B cell (primary cell): ENCODE results near the gene CDS2. TPM values are rescaled to one million over a fixed set of nuclear protein-coding genes. Genes with fewer than 3 reads are reported as not detected.

Source experiments
- ATAC-seq: fragments of 200-7000 bp; cut with Tn5 transposase; one replicate; pipeline ENCODE4 v1.10.0; 2021; ENCODE audit warnings: low read depth, mild to moderate bottlenecking, moderate number of reproducible peaks, moderate library complexity
- CTCF ChIA-PET: fragments of 350-600 bp; sonication (Branson Sonifier 250); formaldehyde crosslinking; loops from one replicate; lab custom pipeline; 2021; ENCODE audit warnings: antibody characterized with exemption, inconsistent platforms; lab: Charles Lee
- POLR2A ChIA-PET: fragments of 350-600 bp; sonication (Branson Sonifier 250); formaldehyde crosslinking; loops from one replicate; lab custom pipeline; 2021; ENCODE audit warnings: antibody characterized with exemption; lab: Charles Lee
- DNase-seq: peaks from one replicate; pipeline ENCODE4 v3.0.0; 2013
- H2AFZ ChIP-seq: 2 replicates; pipeline ENCODE4 v1.6.1; 2012; ENCODE audit warnings: mild to moderate bottlenecking, low read depth, low read length; ENCODE audit not compliant: insufficient read depth, poor library complexity, severe bottlenecking
- H3K27ac ChIP-seq, 2 donors: 1 replicate in 1 of 2; 2 replicates in 1 of 2; pipeline ENCODE4 v1.5.1; 2012 to 2013; ENCODE audit warnings: low read length in 2 of 2, mild to moderate bottlenecking in 2 of 2, moderate library complexity in 1 of 2
- H3K27me3 ChIP-seq, 4 experiments: fragments of 200-600 bp in 1 of 4; sonication (generic) in 1 of 4; replicated peaks in 1 of 4; 1 replicate in 2 of 4; 2 replicates in 2 of 4; pipeline versions ENCODE4 v1.6.1 to v1.7.0; 2013 to 2016; ENCODE audit warnings: low read length in 3 of 4, mild to moderate bottlenecking in 2 of 4, mixed read lengths in 1 of 4, moderate library complexity in 1 of 4; ENCODE audit not compliant: insufficient read depth in 4 of 4, control insufficient read depth in 3 of 4; ENCODE audit errors: control extremely low read depth in 1 of 4
- H3K36me3 ChIP-seq, 2 experiments: replicated peaks in 1 of 2; 1 replicate in 1 of 2; 2 replicates in 1 of 2; pipeline versions ENCODE4 v1.6.1 to v1.7.1; 2013; ENCODE audit warnings: low read length in 1 of 2; ENCODE audit not compliant: insufficient read depth in 2 of 2, control insufficient read depth in 1 of 2; ENCODE audit errors: control extremely low read depth in 1 of 2, extremely low read depth in 1 of 2
- H3K4me1 ChIP-seq, 2 donors: fragments of 200-600 bp in 1 of 2; sonication (generic) in 1 of 2; 1 replicate in 1 of 2; 2 replicates in 1 of 2; pipeline versions ENCODE4 v1.5.1 to v1.6.1; 2013 to 2017; ENCODE audit warnings: low read length in 2 of 2; ENCODE audit not compliant: control insufficient read depth in 2 of 2, insufficient read depth in 2 of 2
- H3K4me2 ChIP-seq: replicated peaks from 2 replicates; pipeline ENCODE3; 2012; ENCODE audit warnings: mild to moderate bottlenecking, low read depth, low read length; ENCODE audit not compliant: poor library complexity, severe bottlenecking
- H3K4me3 ChIP-seq, 5 experiments: fragments of 200-600 bp in 1 of 5; sonication (generic) in 1 of 5; 1 replicate in 3 of 5; 2 replicates in 2 of 5; pipeline versions ENCODE4 v1.5.1 to v1.7.0; 2011 to 2016; ENCODE audit warnings: low read length in 4 of 5, mild to moderate bottlenecking in 4 of 5, low read depth in 2 of 5, control low read depth in 1 of 5, moderate library complexity in 1 of 5; ENCODE audit not compliant: insufficient read depth in 1 of 5; ENCODE audit errors: control extremely low read depth in 1 of 5, extremely low read depth in 1 of 5
- H3K79me2 ChIP-seq: fragments of 200-600 bp; sonication (generic); one replicate; pipeline ENCODE4 v1.6.0; 2016; ENCODE audit warnings: low read length; ENCODE audit not compliant: control insufficient read depth, insufficient read depth
- H3K9ac ChIP-seq: fragments of 200-600 bp; sonication (generic); 2 replicates; pipeline ENCODE4 v1.6.1; 2017; ENCODE audit warnings: mild to moderate bottlenecking, low read length, moderate library complexity
- H3K9me3 ChIP-seq, 3 donors: one replicate each; pipeline versions ENCODE4 v1.6.1 to v1.7.1; 2013; ENCODE audit warnings: low read length in 2 of 3; ENCODE audit not compliant: control insufficient read depth in 2 of 3, insufficient read depth in 1 of 3; ENCODE audit errors: control extremely low read depth in 1 of 3
- H4K20me1 ChIP-seq: 2 replicates; pipeline ENCODE4 v1.6.0; 2012; ENCODE audit warnings: mild to moderate bottlenecking, low read length; ENCODE audit not compliant: insufficient read depth, control insufficient read depth, poor library complexity, severe bottlenecking
- H3K27ac Mint-ChIP-seq: one replicate; pipeline ENCODE4 v1.8.0; 2021; ENCODE audit warnings: mixed read lengths
- H3K27me3 Mint-ChIP-seq: one replicate; pipeline ENCODE4 v1.8.0; 2021; ENCODE audit warnings: mixed read lengths
- H3K4me1 Mint-ChIP-seq: one replicate; pipeline ENCODE4 v1.8.0; 2021; ENCODE audit warnings: mixed read lengths
- H3K4me3 Mint-ChIP-seq: one replicate; pipeline ENCODE4 v1.8.0; 2021; ENCODE audit warnings: mixed read lengths
- H3K9me3 Mint-ChIP-seq: one replicate; pipeline ENCODE4 v1.8.0; 2022; ENCODE audit warnings: mixed read lengths; ENCODE audit not compliant: insufficient read depth
- CTCF ChIP-seq: fragments of 200-600 bp; IDR thresholded peaks from one replicate; pipeline ENCODE4 v1.8.0; 2022; ENCODE audit warnings: antibody characterized with exemption, mild to moderate bottlenecking
- EZH2 ChIP-seq: IDR thresholded peaks from 2 replicates; pipeline ENCODE4 v1.6.1; 2012; ENCODE audit warnings: borderline replicate concordance, low read depth, mild to moderate bottlenecking, moderate library complexity, low read length; ENCODE audit not compliant: insufficient read depth, poor library complexity, severe bottlenecking
- WGBS: methylation state at CpG from one replicate; pipeline ENCODE4 v1.1.5; 2013; ENCODE audit warnings: missing lambda C conversion rate; ENCODE audit not compliant: insufficient coverage; 5-methylcytosine and 5-hydroxymethylcytosine counted together
- intact Hi-C: fragments of 100-400 bp; cut with micrococcal nuclease; formaldehyde crosslinking; loops from one replicate; pipeline ENCODE4 v1.10.0; 2022
- polyA plus RNA-seq: library from polyadenylated mRNA; depleted of rRNA; stranded (reverse); fragments of >200 nt; gene quantifications from 2 replicates; pipeline ENCODE4 v1.2.3, GENCODE V29; 2012
- total RNA-seq, 2 donors: library from RNA; stranded (reverse); fragments of 120-200 nt in 1 of 2; gene quantifications; 1 replicate in 1 of 2; 2 replicates in 1 of 2; pipeline versions ENCODE4 v1.2.3 to v1.2.4, GENCODE V29; 2013 to 2022

The CDS2 gene
- total and polyA plus RNA-seq, 2 donors (not counting 1 experiment from before 2014, with no cell fraction given), result 17.3 to 48.6 TPM

GRCh38 chr20:5143851-5144250 is 17.0 kb downstream of the CDS2 start:
- Histone ChIP-seq H3K9ac (no peak overlapping the region), H3K4me1 (peaks cover 24 to 42% of the 10 kb centered on the region in 2 donors), H3K27ac (no peak overlapping the region), H3K4me2 (no peak overlapping the region), H2AFZ (no peak overlapping the region), H3K9me3 (no peaks in the 10 kb centered on the region), H3K36me3 (no peaks in the 10 kb centered on the region), H4K20me1 (peaks cover 85% of the 10 kb centered on the region), H3K27me3 (no peaks in the 10 kb centered on the region), H3K4me3 (no peak overlapping the region), H3K79me2 (peaks cover 88% of the 10 kb centered on the region)
- TF ChIP-seq EZH2 (no peak), CTCF (no peak)
- no peak overlapping the region for H3K4me3 Mint-ChIP-seq
- intact Hi-C loops, result no loop called here
- no peak overlapping the region for H3K27ac Mint-ChIP-seq
- H3K9me3 Mint-ChIP-seq, result no peaks in the 10 kb centered on the region
- DNase-seq (no peak), ATAC-seq (no peak)
- peaks cover 69% of the 10 kb centered on the region for H3K4me1 Mint-ChIP-seq
- H3K27me3 Mint-ChIP-seq, result no peaks in the 10 kb centered on the region
- POLR2A ChIA-PET, result no interaction called here
- CTCF ChIA-PET, result no interaction called here
- WGBS, result 85% methylated on average over 2 of the region's 5 CpGs

- H3K9ac ChIP-seq, result no peak overlapping the region
- no peak overlapping the region for H3K4me3 ChIP-seq
- ATAC-seq (no peak), DNase-seq (no peak)
- no peaks in the 10 kb centered on the region for H3K27me3 ChIP-seq
- H3K9me3 Mint-ChIP-seq, result no peaks in the 10 kb centered on the region
- no peak overlapping the region for H2AFZ ChIP-seq
- H3K27ac ChIP-seq, result no peak overlapping the region
- no peak overlapping the region for H3K27ac Mint-ChIP-seq
- H3K79me2 ChIP-seq, result peaks cover 88% of the 10 kb centered on the region
- H3K4me1 ChIP-seq, result peaks cover 24 to 39% of the 10 kb centered on the region in 2 donors
- 63% methylated on average over 3 of the region's 5 CpGs for WGBS
- no peak for TF ChIP-seq EZH2
- no peak for TF ChIP-seq CTCF
- ChIA-PET POLR2A (interaction anchor here (0.6 kb wide), 1 partner anchor 1239 kb away, joined by 3 read pairs; no protein-coding TSS in a partner anchor), CTCF (interaction anchor here (2.6 kb wide), 1 partner anchor 47 kb away, joined by 6 read pairs; no protein-coding TSS in a partner anchor)
- H3K9me3 ChIP-seq, result no peaks in the 10 kb centered on the region
- H3K4me2 ChIP-seq, result peak overlapping the region; percentile 46
- no peak overlapping the region for H3K4me3 Mint-ChIP-seq
- peaks cover 85% of the 10 kb centered on the region for H4K20me1 ChIP-seq
- peaks cover 60% of the 10 kb centered on the region for H3K4me1 Mint-ChIP-seq
- intact Hi-C loops, result no loop called here
- H3K36me3 ChIP-seq, result peaks cover 0 to 6% of the 10 kb centered on the region in 2 experiments
- no peaks in the 10 kb centered on the region for H3K27me3 Mint-ChIP-seq
These were observed 18.7 kb downstream of the CDS2 start for GRCh38 chr20:5145365-5146098.
